ENCODE measurements around the gene PATJ. TPM values are rescaled to one million over a fixed set of nuclear protein-coding genes. Genes with fewer than 3 reads are reported as not detected.
"Not testable (repeated sequence)": the region's sequence is repeated elsewhere in the genome, so short reads cannot be mapped to it uniquely, and the experiment has no call there.

Gene PATJ
- total RNA-seq, 1 donor from 2014 or later = 2.0 TPM

DNA sequence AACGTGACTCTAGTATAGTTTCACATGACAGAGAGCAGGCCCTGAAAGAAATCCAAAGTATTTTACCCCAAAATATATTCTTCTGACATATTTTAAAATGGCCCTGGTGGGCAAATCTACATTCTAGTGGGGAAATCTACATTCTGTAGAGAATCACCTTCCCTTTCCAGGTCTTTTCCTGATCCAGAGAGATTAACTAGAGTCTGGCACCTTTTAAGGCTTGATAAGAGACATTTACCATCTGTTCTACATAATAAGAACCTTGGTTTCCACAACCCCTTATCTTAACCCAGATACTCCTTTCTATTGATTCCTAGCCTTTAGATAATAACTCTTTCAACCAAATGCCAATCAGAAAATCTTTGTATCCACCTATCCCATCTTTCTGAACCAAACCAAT lies 435.3 kb downstream of the PATJ start:
- peaks cover 5% of the 10 kb centered on the region for H3K9me3 Mint-ChIP-seq (ENCODE audit: unreplicated experiment)
- H3K4me3 Mint-ChIP-seq (ENCODE audit: unreplicated experiment) = no peak overlapping the region
- no peak for DNase-seq
- H3K27ac Mint-ChIP-seq (ENCODE audit: unreplicated experiment) = no peak overlapping the region
- H3K4me1 Mint-ChIP-seq (ENCODE audit: low read depth, unreplicated experiment) = peaks cover 14% of the 10 kb centered on the region
- TF ChIP-seq, protein P1, sequence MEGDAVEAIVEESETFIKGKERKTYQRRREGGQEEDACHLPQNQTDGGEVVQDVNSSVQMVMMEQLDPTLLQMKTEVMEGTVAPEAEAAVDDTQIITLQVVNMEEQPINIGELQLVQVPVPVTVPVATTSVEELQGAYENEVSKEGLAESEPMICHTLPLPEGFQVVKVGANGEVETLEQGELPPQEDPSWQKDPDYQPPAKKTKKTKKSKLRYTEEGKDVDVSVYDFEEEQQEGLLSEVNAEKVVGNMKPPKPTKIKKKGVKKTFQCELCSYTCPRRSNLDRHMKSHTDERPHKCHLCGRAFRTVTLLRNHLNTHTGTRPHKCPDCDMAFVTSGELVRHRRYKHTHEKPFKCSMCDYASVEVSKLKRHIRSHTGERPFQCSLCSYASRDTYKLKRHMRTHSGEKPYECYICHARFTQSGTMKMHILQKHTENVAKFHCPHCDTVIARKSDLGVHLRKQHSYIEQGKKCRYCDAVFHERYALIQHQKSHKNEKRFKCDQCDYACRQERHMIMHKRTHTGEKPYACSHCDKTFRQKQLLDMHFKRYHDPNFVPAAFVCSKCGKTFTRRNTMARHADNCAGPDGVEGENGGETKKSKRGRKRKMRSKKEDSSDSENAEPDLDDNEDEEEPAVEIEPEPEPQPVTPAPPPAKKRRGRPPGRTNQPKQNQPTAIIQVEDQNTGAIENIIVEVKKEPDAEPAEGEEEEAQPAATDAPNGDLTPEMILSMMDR (IDR thresholded peaks at IDR 0.05; ENCODE audit: partially characterized antibody, unreplicated experiment) = no peak
- H3K27me3 Mint-ChIP-seq (ENCODE audit: unreplicated experiment) = no peaks in the 10 kb centered on the region
- H3K36me3 Mint-ChIP-seq (ENCODE audit: unreplicated experiment) = no peaks in the 10 kb centered on the region

DNA sequence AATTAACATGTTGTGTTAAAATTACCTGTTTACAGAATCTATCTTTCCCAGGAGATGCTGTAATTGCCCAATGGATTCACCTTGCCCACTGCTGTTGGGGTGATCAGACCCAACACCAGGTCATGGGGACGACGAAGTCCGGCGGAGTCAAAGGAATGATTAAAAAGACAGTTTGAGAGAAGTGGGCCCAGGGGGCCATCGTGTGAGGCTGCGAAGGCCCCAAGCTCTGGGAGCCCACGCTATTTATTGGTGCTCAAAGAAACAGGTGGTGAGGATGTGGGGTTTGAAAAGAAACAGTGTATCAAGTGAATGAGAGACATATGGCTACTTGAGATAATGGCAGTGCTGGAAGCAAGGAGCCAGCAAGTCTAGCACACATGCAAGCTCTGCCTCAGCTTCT lies 436.1 kb downstream of the PATJ start:
- Mint-ChIP-seq H3K27me3 (ENCODE audit: unreplicated experiment) (no peaks in the 10 kb centered on the region), H3K9me3 (ENCODE audit: unreplicated experiment) (peaks cover 6% of the 10 kb centered on the region), H3K4me3 (ENCODE audit: unreplicated experiment) (no peak overlapping the region), H3K4me1 (ENCODE audit: low read depth, unreplicated experiment) (peaks cover 20% of the 10 kb centered on the region), H3K27ac (ENCODE audit: unreplicated experiment) (no peak overlapping the region), H3K36me3 (ENCODE audit: unreplicated experiment) (no peaks in the 10 kb centered on the region)
- TF ChIP-seq, protein P1 (IDR thresholded peaks at IDR 0.05; ENCODE audit: partially characterized antibody, unreplicated experiment) = no peak
- DNase-seq = no peak

DNA sequence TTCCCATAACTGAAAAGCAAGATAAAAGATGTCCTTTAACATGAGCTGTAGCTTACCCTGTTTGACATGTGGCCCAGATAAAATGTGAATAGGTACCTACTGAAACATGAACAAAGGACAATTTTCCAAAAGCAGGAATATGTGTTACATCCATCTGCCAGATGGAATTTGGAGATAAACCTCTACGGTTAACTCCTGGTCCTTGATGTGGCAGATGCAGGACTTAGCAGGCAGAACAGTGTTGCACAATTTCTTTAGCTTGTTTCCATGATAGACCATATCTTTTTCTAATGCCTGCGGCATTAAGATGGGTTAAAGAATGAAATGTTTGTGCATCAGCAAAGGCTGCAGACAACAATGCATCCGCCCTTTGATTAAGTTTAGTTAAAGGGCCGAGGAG lies 437.8 kb downstream of the PATJ start:
- H3K4me3 Mint-ChIP-seq (ENCODE audit: unreplicated experiment); H3K27me3 Mint-ChIP-seq (ENCODE audit: unreplicated experiment); H3K9me3 Mint-ChIP-seq (ENCODE audit: unreplicated experiment); DNase-seq; H3K27ac Mint-ChIP-seq (ENCODE audit: unreplicated experiment); H3K36me3 Mint-ChIP-seq (ENCODE audit: unreplicated experiment): not testable (repeated sequence)
- peaks cover 26% of the 10 kb centered on the region for H3K4me1 Mint-ChIP-seq (ENCODE audit: low read depth, unreplicated experiment)

DNA sequence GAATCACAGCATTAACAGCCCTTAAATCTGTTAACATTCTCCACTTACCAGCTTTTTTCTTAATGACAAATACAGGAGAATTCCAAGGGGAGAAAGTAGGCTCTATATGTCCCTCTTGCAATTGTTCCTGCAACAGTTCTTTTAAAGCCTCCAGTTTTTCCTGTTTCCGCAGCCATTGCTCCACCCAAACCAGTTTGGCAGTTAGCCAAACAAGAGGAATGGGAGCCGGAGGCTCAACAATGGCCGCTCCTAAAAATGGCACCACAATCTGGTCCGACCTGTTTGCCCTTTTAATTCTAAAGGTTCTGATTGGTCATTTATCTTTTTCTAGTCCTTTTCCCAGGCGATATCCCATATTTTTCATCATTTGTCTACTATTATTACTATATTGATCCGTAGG lies 438.4 kb downstream of the PATJ start:
- Mint-ChIP-seq H3K27me3 (ENCODE audit: unreplicated experiment) (no peaks in the 10 kb centered on the region), H3K36me3 (ENCODE audit: unreplicated experiment) (no peaks in the 10 kb centered on the region), H3K4me3 (ENCODE audit: unreplicated experiment) (no peak overlapping the region), H3K27ac (ENCODE audit: unreplicated experiment) (no peak overlapping the region), H3K9me3 (ENCODE audit: unreplicated experiment) (peaks cover 7% of the 10 kb centered on the region), H3K4me1 (ENCODE audit: low read depth, unreplicated experiment) (peaks cover 26% of the 10 kb centered on the region)
- TF ChIP-seq, protein P1 (IDR thresholded peaks at IDR 0.05; ENCODE audit: partially characterized antibody, unreplicated experiment) = no peak
- DNase-seq = no peak

DNA sequence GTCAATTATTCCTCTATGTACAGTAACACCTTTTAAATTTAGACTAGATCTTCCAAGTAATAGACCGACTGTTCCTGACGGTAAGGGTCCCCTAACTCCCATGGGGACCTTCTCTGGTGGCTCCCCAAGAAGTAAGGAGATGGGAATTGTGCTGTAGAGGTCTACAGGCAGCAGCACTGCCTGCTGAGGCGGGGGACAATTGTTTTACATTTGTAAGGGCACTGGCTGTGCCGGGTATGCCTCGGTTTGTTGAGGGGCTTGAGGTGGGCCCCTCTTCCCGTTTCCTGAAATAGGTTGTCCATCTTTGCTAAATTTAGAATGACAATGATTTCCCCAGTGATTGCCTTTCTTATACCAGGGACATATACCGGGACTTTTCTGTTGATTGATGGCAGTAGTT lies 439.3 kb downstream of the PATJ start:
- Mint-ChIP-seq H3K4me3 (ENCODE audit: unreplicated experiment) (no peak overlapping the region), H3K9me3 (ENCODE audit: unreplicated experiment) (peaks cover 7% of the 10 kb centered on the region), H3K36me3 (ENCODE audit: unreplicated experiment) (no peaks in the 10 kb centered on the region), H3K27ac (ENCODE audit: unreplicated experiment) (no peak overlapping the region), H3K27me3 (ENCODE audit: unreplicated experiment) (no peaks in the 10 kb centered on the region), H3K4me1 (ENCODE audit: low read depth, unreplicated experiment) (peaks cover 26% of the 10 kb centered on the region)
- DNase-seq = no peak
- TF ChIP-seq, protein P1 (IDR thresholded peaks at IDR 0.05; ENCODE audit: partially characterized antibody, unreplicated experiment) = no peak

DNA sequence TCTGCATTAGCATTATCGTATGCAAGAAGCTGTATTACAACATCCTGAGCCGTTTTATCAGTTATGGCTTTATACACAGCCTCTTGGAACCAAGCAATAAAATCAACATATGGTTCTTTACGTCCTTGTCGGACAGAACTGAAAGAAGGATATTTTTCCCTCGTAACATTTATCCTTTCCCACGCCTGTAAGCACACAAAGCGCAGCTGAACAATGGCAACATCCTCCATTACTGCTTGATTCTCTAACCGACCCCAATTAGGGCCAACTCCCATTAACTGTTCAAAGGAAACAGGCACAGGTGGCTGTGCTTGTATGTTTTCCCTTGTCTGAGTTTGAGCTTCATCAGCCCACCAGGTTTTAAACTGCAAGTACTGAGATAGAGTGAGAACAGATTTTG lies 439.9 kb downstream of the PATJ start:
- not testable (repeated sequence) for H3K9me3 Mint-ChIP-seq (ENCODE audit: unreplicated experiment); DNase-seq; H3K36me3 Mint-ChIP-seq (ENCODE audit: unreplicated experiment); H3K27ac Mint-ChIP-seq (ENCODE audit: unreplicated experiment); H3K27me3 Mint-ChIP-seq (ENCODE audit: unreplicated experiment); H3K4me3 Mint-ChIP-seq (ENCODE audit: unreplicated experiment)
- H3K4me1 Mint-ChIP-seq (ENCODE audit: low read depth, unreplicated experiment) = peaks cover 26% of the 10 kb centered on the region

DNA sequence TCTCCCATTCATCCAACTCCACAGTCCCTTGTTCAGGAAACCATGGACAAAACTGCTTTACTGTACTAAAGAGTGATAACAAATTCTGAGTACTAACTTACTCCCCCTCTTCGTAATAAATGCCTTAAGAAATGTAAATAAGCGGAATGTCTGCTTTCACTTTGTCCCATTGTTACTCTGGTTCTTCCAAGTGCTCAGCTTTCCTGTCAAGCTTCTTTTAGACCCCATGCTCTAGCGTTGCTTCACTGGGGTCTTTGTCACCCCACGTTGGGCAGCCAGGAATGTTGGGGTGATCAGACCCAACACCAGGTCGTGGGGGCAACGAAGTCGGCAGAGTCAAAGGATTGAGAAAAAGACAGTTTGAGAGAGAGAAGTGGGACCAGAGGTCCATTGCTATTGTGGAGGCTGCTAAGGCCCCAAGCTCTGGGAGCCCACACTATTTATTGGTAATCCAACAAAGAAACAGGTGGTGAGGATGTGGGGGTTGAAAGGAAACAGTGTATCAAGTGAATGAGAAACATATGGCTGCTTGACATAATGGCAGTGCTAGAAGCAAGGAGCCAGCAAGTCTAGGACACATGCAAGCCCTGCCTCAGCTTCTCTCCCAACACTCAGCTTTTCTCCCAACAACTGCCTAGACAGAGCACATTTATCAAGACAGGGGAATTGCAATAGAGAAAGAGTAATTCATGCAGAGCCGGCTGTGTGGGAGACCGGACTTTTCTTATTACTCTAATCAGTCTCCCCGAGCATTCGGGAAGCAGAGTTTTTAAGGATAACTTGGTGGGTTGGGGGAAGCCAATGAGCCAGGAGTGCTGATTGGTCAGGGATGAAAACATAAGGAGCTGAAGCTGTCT lies 441.1 kb downstream of the PATJ start:
- not testable (repeated sequence) for H3K27me3 Mint-ChIP-seq (ENCODE audit: unreplicated experiment)

More for the DNA sequence above, 441.1 kb downstream of the PATJ start:
- not testable (repeated sequence) for H3K36me3 Mint-ChIP-seq (ENCODE audit: unreplicated experiment); DNase-seq; H3K4me3 Mint-ChIP-seq (ENCODE audit: unreplicated experiment); H3K9me3 Mint-ChIP-seq (ENCODE audit: unreplicated experiment)
- peak overlapping the region; percentile 29 for H3K27ac Mint-ChIP-seq (ENCODE audit: unreplicated experiment)
- H3K4me1 Mint-ChIP-seq (ENCODE audit: low read depth, unreplicated experiment) = peaks cover 22% of the 10 kb centered on the region
